AG04450 (cell line): ENCODE data around the gene BEST4. TPM values are rescaled to one million over a fixed set of nuclear protein-coding genes. Genes with fewer than 3 reads are reported as not detected.
"Not testable (repeated sequence)": the region's sequence is repeated elsewhere in the genome, so short reads cannot be mapped to it uniquely, and the experiment has no call there.

Source experiments
- CTCF ChIA-PET: fragments of 300-600, 350-600 bp; formaldehyde crosslinking; extraction: SDS; loops from one replicate; lab custom pipeline; 2022; ENCODE audit warnings: antibody characterized with exemption, inconsistent platforms; lab: Charles Lee
- POLR2A ChIA-PET: fragments of 350-600 bp; formaldehyde crosslinking; extraction: SDS; loops from one replicate; lab custom pipeline; 2021; ENCODE audit warnings: antibody characterized with exemption, inconsistent platforms; lab: Yijun Ruan, JAX
- DNase-seq: peaks from one replicate; pipeline ENCODE4 v3.0.0-alpha.2; 2011; ENCODE audit warnings: low read depth, low spot score
- H3K27ac ChIP-seq: one replicate; pipeline ENCODE4 v1.5.1; 2012; ENCODE audit warnings: low read depth, low read length, control low read depth
- H3K27me3 ChIP-seq: one replicate; pipeline ENCODE4 v1.6.0; 2012; ENCODE audit warnings: low read length; ENCODE audit not compliant: control insufficient read depth, insufficient read depth
- H3K4me3 ChIP-seq: 2 replicates; pipeline ENCODE4 v1.5.1; 2011; ENCODE audit warnings: mild to moderate bottlenecking, low read depth, low read length, control low read depth
- H3K9me3 ChIP-seq: 2 replicates; pipeline ENCODE4 v1.5.1; 2012; ENCODE audit warnings: low read length; ENCODE audit not compliant: control insufficient read depth, insufficient read depth
- CTCF ChIP-seq: IDR thresholded peaks from 2 replicates; pipeline ENCODE4 v1.5.1; 2011; ENCODE audit warnings: low read depth, low read length, control low read depth, inconsistent platforms
- polyA plus RNA-seq: library from polyadenylated mRNA; depleted of rRNA; stranded (reverse); fragments of >200 nt; gene quantifications from 2 replicates; pipeline ENCODE4 v1.2.3, GENCODE V29; 2011

The BEST4 gene
- polyA plus RNA-seq, 1 experiment, result 0.07 TPM

- Histone ChIP-seq H3K27me3 (no peaks in the 10 kb centered on the region), H3K27ac (no peak overlapping the region), H3K4me3 (no peak overlapping the region), H3K9me3 (no peaks in the 10 kb centered on the region; the same call in 1 of the 2 replicates)
- DNase-seq, result no peak
- TF ChIP-seq CTCF, result no peak
- ChIA-PET CTCF (interaction anchor here (0.5 to 1.4 kb wide), 3 partner anchors 13 to 319 kb away, joined by 3 read pairs; partner anchors contain the start of gene PLK3), POLR2A (interaction anchor here (0.6 to 3.3 kb wide), 4 partner anchors 13 to 109 kb away, joined by 3 to 18 read pairs (median 8); partner anchors contain the start of genes PLK3 and PTCH2)
Measured at GRCh38 chr1:44812822-44813543, 25.0 kb upstream of the BEST4 start.

GRCh38 chr1:44811234-44811633 is 23.3 kb upstream of the BEST4 start:
- no peaks in the 10 kb centered on the region; the same call in 1 of the 2 replicates for H3K9me3 ChIP-seq
- H3K27me3 ChIP-seq, result no peaks in the 10 kb centered on the region
- ChIA-PET POLR2A (interaction anchor here (3.3 kb wide), 1 partner anchor 11 kb away, joined by 18 read pairs; the partner anchor contains the start of gene PLK3), CTCF (interaction anchor here (0.6 to 0.7 kb wide), 2 partner anchors 11 to 91 kb away, joined by 5 read pairs; partner anchors contain the start of gene PLK3)
- H3K27ac ChIP-seq, result peak overlapping the region; percentile 32
- DNase-seq, result no peak
- no peak for TF ChIP-seq CTCF
- no peak overlapping the region for H3K4me3 ChIP-seq

GRCh38 chr1:44810762-44811105 is 22.8 kb upstream of the BEST4 start:
- not testable (repeated sequence) for H3K9me3 ChIP-seq, H3K27me3 ChIP-seq, H3K4me3 ChIP-seq, DNase-seq
- H3K27ac ChIP-seq, result peak overlapping the region; percentile 32
- POLR2A ChIA-PET, result interaction anchor here (3.3 kb wide), 1 partner anchor 10 kb away, joined by 18 read pairs; the partner anchor contains the start of gene PLK3
- CTCF ChIA-PET, result interaction anchor here (0.6 to 0.7 kb wide), 2 partner anchors 11 to 91 kb away, joined by 5 read pairs; partner anchors contain the start of gene PLK3

GRCh38 chr1:44810101-44810761 is 22.3 kb upstream of the BEST4 start:
- no peak for DNase-seq
- no peaks in the 10 kb centered on the region for H3K27me3 ChIP-seq
- H3K4me3 ChIP-seq, result peak overlapping the region; percentile 31
- ChIA-PET POLR2A (interaction anchor here (1.4 to 4.1 kb wide), 4 partner anchors 9 to 89 kb away, joined by 4 to 103 read pairs (median 18); partner anchors contain the start of genes PLK3 and RPS8), CTCF (interaction anchor here (0.7 to 2.2 kb wide), 2 partner anchors 10 to 92 kb away, joined by 5 to 20 read pairs; partner anchors contain the start of gene PLK3)
- no peak for TF ChIP-seq CTCF
- peak overlapping the region; percentile 32 for H3K27ac ChIP-seq
- no peaks in the 10 kb centered on the region; the same call in 1 of the 2 replicates for H3K9me3 ChIP-seq
